Ramos (cell line): Measurements from ENCODE around the gene BLCAP.

Experiments
- in situ Hi-C: fragments of 300-500 bp; cut with MboI; formaldehyde crosslinking; loops from one replicate; pipeline ENCODE4 v1.14.3; 2022; ENCODE audit warnings: low sequenced_read_pairs; ENCODE audit not compliant: unreplicated experiment

BLCAP gene

DNA sequence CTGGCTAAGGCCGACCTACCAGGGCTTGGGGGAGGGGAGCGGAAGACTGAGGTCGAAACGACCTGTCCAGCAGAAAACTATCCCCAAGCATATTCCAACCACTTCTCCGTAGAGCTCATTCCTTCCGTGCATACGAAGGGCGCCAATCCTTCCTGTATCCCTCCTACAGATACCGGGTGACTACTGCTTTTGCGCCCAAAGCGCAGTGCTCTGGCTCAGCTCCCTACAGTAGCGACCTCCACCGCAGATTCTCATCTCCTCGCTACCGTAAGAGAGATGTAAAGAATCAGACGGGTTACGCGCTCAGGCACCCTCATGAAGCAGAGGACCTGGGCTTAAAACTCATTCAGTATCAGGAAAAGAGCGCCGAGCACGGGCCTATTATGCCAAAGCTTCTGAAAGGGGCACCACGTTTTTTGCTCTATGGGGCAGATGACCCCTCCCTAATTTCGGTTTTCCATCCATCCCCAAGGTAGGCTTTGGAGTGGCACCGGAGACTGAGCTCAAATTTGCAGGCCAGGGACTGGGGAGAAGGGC lies 7.2 kb downstream of the BLCAP start:
- in situ Hi-C loops: no loop called here

DNA sequence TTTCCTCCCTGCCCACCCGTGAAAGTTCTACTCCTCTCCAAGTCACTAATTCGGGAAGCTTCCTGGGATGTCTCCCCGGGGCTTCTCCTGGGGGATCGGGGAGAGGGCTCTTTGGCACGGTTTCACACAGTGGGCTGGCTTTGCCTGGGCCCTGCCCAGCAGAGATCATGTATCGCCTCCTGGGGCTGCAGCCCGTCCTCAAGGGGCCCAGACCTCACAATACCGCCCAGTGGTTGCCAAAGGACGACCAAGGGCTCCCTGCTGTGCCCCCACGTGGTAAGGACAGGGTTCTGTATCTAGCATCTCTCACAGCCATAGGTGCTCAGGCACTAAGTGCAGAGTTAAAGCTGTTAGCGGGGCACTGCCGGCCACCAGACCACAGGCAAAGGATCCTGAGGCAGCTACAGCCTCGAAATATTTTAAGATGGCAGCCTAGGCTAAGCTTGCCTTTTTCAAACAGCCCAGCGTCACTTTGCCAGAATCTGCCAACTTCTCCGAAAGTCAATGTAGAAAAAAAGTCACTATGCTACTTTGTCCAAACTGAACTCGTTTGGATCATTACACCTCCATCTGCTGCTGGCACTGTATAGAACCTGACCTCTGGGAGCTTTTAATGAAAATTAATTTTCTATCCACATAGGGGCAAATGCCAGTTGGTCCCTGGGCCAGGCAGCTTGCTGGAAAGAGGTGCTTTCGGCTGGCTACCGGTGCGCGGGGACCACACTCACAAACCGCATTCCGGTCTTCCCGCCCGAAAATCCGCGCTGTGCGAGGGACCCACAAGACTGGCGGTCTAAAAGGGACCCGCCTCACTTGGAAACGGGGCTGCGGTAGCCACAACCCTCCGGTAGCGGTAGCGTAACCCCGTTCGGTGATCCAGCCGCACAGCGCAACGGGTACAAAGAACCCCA lies 7.9 kb downstream of the BLCAP start:
- in situ Hi-C loops: no loop called here

DNA sequence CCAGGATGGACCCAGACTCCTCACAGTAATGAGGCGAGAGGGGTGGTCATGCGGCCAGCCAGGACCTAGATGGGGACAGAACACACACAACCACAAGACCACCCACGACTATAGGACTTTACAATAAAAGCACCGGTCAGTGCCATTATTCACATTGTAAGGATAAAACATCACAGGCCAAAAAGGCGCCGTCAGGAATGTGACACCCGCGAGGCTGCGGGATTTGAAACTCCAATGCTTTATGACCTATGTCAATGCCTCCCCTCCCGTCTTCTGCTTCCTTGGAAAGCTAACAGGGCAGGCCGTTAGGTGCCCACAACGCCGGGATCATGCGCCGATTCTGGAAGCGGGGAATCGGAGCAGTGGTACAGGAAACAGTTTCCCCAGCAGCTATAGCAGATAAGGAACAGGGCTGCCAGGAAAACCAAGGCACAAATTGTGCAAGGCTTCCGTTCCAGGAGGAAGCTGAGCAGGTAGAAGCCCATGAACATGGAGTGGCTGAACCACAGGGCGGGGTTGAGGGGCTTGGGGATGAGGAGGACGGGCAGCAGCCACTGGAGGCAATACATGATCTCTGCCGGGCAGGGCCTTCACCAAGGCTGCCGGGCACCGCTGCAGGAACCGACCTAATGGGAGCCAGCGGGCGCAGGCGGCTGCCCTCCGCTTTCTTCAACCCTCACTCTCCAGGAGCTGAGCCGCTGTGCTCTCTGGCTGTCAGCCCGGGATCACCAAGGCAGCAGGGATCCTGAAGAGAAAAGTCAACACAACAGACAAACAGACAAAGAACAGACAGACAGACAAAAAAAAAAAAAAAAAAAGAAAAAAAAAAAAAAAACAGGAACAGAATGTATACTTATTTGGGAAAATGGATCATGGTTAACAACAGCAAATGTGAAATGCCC lies 8.8 kb downstream of the BLCAP start:
- in situ Hi-C loops: no loop called here

DNA sequence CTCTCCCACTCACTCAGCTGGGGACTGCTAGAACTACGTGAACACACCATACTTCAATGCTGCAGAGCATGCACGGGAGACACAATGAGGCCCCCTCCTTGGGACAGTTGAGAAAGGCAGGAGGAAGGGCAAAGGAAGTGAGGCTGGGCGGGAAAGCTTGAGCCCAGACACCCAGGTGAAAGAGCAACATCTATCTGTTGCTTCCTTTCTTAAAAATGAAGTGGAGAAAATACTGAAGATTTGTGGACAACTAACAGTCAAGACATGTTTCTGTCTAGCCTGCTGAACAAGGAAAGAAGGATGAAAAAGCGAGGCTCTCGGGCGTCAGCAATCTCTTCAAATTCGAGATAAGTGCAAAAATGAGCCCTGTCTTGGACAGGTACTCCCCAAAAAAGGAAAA lies 9.6 kb downstream of the BLCAP start:
- in situ Hi-C loops: no loop called here

DNA sequence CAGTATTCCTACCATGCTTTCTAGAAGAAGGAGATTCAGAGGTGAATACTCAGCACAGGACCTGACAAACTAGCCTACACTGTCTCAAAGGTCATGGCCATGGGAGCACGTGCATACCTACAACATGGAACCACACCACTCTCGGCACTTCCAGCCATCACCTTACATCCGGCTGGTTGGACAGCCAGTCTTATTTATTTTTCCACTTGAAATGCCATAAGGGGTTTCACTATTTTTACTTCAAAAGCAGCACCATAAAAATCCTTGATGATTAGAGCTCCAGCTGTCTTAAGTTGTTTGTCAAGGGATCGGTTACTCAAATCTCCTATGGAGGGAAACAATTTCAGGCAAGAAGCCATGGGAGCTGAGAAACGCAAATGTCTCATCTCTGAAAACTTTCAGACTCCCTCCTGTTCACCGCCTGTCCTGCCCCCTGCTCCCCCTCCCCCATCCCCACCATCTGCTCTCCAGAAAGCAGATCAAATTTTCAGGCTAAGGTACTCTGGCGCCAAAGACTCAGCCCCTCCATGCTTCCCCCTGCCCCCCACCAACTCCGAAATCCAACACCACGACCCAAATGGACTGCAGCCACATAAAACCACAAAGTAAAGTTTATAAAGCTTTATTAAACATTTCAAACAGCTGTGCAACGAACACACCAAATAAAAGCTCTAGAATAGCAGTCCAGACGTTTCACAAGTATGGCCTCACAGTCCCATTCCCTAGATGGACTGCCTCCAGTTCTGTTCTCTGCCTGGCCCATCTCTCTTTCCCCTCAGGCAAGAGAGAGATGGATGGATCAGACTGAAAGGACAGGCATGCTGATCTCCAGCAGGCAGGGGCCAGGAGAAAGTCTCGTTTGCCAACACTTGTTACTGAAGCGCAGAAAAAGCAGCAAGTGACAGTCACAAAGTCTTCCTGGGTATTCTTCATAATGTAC lies 10.6 kb downstream of the BLCAP start:
- in situ Hi-C loops: no loop called here

DNA sequence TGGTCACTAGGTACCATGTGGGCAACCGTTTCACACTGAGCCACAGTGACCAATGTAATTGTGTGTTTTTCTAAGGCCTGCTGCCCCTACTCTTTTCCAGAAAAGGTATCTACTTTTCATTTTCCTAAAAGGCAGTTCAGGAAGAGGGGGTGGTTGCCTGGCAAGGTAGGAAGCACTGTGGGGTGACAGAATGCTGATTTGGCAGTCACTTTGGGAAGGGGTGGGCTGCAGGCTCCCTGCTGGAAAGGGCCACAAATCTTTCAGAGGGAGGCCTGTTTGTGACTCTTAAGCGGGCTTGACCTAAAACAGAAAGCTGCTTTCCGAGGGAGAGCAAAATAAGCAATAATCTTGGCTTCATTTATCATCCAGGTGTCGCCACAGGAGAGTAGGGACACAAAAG lies 11.8 kb downstream of the BLCAP start:
- in situ Hi-C loops: no loop called here

DNA sequence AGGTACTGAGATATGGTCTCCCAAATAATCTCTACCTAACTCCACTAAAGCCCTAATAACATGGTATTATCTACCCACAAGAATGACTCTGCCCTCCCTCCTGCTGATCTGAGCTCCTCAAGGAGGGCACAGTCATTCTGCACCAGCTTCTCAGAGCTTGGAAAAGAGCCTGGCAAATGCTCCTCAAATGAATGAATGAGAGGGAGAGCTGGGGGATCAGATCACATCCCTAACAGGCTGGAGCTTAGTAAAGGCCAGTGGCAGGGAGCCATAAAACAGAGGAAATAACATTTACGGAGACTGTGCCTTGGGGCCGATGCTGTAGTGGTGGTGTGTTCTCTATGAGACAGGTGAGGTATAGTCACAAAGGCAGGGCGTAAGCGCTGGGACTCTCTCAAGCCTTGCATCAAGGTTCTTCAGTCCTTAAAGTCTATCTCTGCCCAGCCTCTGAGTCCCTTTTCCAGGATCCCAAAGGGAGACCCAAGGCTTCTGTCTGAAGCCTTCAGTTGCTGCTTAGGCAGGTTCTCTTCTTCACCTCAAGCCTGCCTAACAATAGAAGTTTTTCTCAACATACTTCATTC lies 13.8 kb downstream of the BLCAP start:
- in situ Hi-C loops: no loop called here

DNA sequence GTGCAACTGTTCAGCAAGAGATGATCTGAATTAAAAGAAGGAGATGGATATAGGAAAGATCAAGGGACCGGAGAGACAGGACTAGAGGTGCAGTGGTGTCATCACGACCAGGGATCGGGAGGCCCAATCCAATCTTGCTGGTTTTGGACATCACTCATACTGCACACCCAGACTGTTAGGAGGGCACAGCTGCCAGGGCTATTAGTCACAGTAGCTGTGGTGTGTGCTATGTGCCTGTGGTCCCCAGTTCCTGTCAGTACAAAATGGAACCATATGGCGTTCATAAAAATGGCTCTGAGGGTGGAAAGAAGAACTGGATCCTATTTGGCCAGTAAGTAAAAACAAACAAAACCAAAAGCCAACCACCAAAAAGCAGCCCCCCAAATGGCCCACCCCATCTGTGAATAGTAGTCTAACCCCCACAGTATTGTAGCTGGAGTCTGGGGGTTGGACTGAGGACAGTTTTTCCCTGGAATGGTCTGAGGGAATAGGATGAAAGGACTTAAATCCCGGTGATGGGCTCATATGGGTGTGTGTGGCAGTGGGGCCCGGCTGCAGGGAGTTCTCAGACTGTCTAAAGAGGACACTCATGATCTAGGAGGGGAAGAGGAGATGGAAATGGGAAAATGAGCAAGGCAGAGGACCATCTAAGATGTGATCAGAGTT lies 15.9 kb downstream of the BLCAP start:
- in situ Hi-C loops: no loop called here

DNA sequence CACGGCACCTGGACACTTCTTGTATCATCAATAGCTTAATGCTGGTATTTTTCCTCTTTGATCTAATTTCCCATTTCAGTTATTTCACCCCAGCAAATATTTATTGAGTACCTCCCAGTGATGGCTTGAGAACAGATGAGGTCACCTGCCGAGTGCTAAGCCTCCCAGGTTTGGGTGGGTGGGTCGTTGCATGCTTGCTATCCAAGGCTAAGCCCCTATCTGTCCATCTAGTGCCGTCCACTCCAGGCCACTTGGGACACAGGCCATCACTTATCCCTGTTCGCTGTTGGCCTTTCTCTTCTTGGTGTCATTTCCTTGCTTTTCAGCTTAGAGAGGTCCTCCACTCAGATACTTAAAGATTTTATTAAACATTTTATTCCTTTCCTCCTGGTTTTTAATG lies 17.4 kb downstream of the BLCAP start:
- in situ Hi-C loops: no loop called here

DNA sequence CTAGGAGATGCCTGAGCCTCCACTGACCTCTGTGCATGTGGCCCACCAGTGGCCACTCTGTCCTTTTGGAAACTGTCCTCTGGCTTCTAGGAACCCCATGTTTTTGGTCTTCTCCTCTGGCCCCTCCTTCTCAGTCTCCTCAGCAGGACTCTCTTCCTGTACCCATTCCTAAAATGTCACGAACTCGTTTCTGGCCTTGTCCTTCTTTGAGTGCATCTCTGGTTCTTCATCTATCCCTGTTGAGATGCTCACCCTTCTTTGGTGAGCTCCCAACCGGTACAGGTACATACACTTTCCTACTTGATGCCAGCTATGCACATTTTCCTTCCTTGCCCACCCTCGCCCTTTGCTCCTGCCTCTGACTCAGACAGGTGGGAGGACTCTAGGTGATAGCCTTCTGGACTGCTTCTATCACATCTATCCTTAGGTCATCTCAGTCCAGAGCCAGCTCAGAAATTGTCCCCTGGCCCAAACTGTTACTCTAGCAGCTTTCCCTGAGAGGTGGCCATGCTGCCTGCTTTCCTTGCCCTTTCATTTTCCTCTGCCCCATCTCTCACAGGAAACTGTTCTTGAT lies 21.4 kb downstream of the BLCAP start:
- in situ Hi-C loops: no loop called here

DNA sequence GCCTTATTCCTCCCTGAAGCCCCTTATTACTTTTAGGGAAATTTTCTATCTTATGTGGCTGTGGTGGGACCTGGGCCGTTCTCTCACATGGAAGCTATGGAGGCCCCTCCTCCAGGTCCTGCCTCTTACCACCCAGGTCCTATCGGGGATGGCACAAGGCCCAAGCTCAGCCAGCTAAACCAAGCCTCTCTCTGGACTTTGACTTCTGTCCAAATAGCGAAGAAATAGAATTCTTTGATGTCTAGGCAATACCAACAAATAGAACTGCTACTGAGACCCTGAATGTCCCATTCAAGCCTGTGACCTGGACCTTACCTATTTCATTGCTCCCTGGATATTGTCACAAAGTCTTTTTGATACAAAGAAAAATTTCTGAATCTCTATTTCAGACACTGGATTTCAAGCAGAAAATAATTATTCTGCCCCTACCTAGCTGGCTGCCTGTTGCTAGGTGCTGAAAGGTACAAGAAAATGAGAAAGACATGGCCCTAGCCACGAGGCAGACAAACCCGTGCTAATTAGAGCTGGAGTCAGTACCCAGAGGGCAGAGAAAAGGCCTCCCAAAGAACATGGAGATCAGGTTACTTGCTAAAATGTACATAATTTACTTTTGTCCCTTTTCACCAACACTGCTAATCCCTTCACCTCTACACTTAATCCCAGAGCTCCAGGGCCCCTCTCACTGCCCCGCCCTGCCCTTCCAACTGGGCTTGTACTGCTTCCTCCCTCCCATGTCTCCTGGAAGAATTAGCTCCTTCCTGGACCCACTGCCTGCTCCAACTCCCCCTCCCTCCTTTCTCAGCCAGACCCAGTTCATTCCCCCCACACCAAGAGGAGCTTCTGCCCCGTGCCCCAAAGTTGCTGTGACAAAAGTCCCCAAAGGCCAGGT lies 22.2 kb downstream of the BLCAP start:
- in situ Hi-C loops: no loop called here

DNA sequence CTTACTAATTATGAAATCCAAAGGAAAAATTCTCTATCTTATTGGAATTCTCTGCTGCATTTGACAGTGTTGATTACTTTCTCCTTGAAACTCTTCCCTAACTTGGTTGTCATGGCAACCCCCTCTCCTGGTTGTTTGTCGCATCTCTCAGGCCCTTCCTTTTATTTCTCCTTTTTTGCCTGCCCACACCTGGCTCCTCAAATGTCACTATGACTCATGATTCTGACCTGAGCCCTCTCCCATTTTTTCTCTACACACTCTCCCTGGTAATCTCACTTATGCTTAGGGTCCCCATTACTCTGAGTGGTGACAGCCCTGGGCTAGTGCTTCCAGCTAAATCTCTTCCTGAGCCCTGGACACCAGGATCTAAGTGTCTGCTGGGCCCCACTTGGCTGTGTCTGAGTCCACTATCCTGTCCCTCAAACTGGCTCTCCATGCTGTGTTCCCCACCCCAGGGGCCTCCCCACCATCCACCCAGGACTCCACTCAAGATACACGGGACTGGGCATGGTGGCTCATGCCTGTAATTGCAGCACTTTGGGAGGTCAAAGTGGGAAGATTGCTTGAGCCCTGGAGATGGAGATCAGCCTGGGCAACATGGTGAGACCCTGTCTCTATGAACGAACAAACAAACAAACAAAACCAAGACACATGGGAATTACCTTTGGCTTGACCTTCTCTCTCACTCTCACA lies 23.1 kb downstream of the BLCAP start:
- in situ Hi-C loops: no loop called here

DNA sequence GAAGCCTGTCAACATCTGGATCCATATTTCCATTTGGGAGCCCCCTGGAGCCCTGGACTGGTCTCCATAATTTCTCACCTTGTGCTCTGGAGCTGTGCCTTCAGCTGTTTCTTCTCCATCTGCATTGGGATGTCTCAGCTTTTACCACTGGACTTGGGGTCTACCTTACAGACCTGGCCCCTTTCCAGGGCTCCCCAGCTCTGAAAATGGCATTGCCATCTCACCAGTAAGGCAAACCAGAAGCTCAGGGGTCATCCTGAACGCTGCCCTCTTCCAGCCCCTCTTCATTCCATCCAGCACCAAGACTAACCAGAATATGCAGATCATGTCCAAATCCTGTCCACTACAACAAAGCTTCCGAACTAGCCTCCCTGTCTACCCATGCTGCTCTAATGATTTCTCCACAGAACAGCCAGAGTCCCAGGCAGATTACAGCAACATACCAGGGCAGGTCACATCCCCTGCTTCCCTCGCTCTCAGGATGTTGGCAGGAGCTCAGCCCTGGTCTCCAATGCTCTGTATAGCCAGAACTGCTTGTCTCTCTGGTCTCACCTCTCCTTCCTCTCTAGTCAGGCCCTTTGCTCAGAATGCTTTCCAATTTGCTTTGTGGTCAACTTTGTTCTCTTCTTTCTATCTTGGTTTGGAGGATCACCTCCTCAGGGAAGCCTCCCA lies 24.3 kb downstream of the BLCAP start:
- in situ Hi-C loops: no loop called here

DNA sequence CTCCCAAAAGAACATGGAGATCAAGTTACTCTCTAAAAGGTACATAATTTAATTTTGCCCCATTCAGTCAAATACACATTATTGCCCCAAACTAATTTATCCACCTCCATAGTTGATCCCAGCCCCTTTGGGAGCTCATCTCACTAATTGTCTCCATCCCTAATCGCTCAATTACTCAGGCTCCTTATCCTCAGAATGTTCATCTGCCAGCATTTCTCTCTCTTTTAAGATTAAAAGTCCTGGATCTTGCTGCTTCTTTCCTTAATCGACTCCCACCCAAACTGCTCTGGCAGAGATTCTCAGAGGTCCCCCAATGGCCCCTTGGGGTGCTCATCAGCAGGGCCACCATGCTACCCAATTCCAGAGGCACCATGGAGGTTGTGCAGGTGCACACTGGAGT lies 25.0 kb downstream of the BLCAP start:
- in situ Hi-C loops: no loop called here

DNA sequence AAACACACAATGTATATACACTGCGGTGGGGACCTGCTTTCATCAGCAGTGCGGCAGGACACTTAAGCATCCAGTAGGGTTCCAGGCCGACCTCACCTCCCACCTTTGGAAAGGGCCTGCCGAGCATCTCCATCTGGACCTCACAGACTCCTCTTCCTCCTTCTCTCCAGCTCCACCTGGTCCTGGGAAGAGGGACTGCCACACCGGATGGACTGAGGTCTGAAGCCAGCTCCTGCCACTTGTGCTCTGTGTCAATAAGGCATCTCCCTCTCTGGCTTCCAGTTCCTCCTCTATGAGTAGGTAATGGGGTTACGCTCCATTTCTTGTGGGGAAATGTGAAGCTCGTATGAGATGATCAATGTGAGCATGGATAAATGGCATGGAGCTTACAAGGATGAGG lies 25.7 kb downstream of the BLCAP start:
- in situ Hi-C loops: no loop called here

DNA sequence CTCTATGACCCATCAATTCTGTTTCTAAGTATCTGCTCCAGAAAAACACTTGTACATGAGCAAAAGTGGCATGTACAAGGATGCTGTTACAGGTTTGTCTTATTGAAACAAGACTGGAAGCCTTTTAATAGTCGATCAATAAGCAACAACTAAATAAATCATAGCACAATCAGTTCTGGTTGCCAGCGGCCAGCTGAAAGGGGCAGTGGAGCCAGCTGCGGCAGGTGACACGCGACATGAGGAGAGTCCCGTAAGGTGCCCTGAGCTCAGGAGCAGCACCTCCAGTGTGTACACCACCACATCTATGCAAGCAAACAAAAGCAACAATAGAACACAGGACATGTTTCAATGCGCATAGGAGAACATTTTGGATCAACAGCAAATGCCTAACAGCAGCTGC lies 27.4 kb downstream of the BLCAP start:
- in situ Hi-C loops: no loop called here
